GM12892 (cell line): Measurements from ENCODE around the gene TP53INP2.

Experiments used
- POLR2AphosphoS5 ChIP-seq: IDR thresholded peaks from 2 replicates; pipeline ENCODE4 v1.6.1; 2011; ENCODE audit warnings: low read depth, low read length, control low read depth
- TAF1 ChIP-seq: IDR thresholded peaks from 2 replicates; pipeline ENCODE4 v1.6.1; 2011; ENCODE audit warnings: low read depth, mild to moderate bottlenecking, control low read depth, low read length, borderline replicate concordance

- no peak for TF ChIP-seq TAF1
- no peak for TF ChIP-seq POLR2AphosphoS5
Measured at GRCh38 chr20:34750484-34750883, 46.3 kb downstream of the TP53INP2 start.
